ENCODE measurements around the gene MED12L.

DNA sequence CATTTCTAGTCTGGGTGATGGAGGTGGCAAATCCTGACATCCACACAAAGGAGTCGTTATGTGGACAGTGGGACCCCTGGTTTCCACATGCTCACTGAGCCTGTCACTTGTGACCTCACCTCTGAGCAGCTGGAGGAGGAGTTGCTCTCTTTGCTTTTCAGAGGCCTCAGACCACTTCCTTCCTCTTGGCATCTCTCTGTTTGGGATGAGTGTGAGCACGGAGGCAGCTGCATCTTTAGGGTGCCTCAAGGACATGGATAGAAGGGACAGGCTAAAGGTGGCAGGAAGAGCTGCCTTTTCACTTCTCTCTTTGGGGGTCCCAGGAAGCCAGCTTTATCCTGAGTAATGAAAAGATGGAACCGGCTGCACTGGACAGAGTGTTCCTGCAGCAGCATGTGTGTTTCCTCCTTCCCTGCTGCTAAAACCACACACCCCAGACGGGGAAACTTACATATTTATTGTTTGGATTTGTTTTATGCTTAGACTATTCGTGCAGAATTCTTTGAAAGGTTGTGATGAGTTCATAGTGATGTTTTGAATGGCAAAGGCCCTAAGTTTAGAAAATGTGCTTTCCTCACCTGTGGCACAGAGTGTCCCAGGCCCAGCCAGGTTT lies 85.8 kb downstream of the MED12L start:
- TF ChIP-seq, protein P1, sequence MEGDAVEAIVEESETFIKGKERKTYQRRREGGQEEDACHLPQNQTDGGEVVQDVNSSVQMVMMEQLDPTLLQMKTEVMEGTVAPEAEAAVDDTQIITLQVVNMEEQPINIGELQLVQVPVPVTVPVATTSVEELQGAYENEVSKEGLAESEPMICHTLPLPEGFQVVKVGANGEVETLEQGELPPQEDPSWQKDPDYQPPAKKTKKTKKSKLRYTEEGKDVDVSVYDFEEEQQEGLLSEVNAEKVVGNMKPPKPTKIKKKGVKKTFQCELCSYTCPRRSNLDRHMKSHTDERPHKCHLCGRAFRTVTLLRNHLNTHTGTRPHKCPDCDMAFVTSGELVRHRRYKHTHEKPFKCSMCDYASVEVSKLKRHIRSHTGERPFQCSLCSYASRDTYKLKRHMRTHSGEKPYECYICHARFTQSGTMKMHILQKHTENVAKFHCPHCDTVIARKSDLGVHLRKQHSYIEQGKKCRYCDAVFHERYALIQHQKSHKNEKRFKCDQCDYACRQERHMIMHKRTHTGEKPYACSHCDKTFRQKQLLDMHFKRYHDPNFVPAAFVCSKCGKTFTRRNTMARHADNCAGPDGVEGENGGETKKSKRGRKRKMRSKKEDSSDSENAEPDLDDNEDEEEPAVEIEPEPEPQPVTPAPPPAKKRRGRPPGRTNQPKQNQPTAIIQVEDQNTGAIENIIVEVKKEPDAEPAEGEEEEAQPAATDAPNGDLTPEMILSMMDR (IDR thresholded peaks at IDR 0.05) = no peak
- no peak for TF ChIP-seq POLR2A (IDR thresholded peaks at IDR 0.05)

Measured in thyroid gland (tissue), 4 donors.